Ureter (tissue), 1 donor: Measurements from ENCODE around the gene FOXJ3. TPM values are rescaled to one million over a fixed set of nuclear protein-coding genes. Genes with fewer than 3 reads are reported as not detected.

Experiments
- DNase-seq: peaks from one replicate; pipeline ENCODE4 v3.0.0-alpha.2; 2020; ENCODE audit warnings: low spot score
- total RNA-seq: library from RNA; stranded (reverse); gene quantifications from one replicate; pipeline ENCODE4 v1.2.4, GENCODE V29; 2023
- donor health status: DM: yes; HTN: yes; CAD: no.

The FOXJ3 gene
- total RNA-seq, 1 donor from 2014 or later, result 71.0 TPM

- DNase-seq, result no peak
Measured at GRCh38 chr1:42167611-42168390, 167.2 kb downstream of the FOXJ3 start.

- peak; percentile 85 for DNase-seq
Measured at GRCh38 chr1:42165511-42166210, 169.4 kb downstream of the FOXJ3 start.

GRCh38 chr1:42164551-42165420, 170.2 kb downstream of the FOXJ3 start, which contains the start of gene GUCA2A:
Gene GUCA2A, minus strand, starts transcription at chr1:42164745. Its CDS starts 33 bp downstream, at chr1:42164712.
- DNase-seq, result no peak

- DNase-seq, result no peak
Measured at GRCh38 chr1:42163536-42164503, 171.2 kb downstream of the FOXJ3 start.

- no peak for DNase-seq
Measured at GRCh38 chr1:42163114-42163513, 171.9 kb downstream of the FOXJ3 start.

- no peak for DNase-seq
Measured at GRCh38 chr1:42162181-42162580, 172.9 kb downstream of the FOXJ3 start.

GRCh38 chr1:42158189-42158588, 176.8 kb downstream of the FOXJ3 start:
- DNase-seq, result no peak

GRCh38 chr1:42157667-42158066, 177.4 kb downstream of the FOXJ3 start:
- DNase-seq, result no peak

GRCh38 chr1:42155362-42155761, 179.7 kb downstream of the FOXJ3 start:
- DNase-seq, result no peak

GRCh38 chr1:42154685-42155084, 180.3 kb downstream of the FOXJ3 start:
- DNase-seq, result no peak

- DNase-seq, result no peak
Measured at GRCh38 chr1:42153624-42154023, 181.4 kb downstream of the FOXJ3 start.

GRCh38 chr1:42152907-42153600, 182.0 kb downstream of the FOXJ3 start, which contains the start of gene GUCA2B:
Gene GUCA2B, plus strand, starts transcription at chr1:42153410. Its CDS starts 41 bp downstream, at chr1:42153451.
- no peak for DNase-seq

- no peak for DNase-seq
Measured at GRCh38 chr1:42152119-42152518, 182.9 kb downstream of the FOXJ3 start.

GRCh38 chr1:42150651-42151050, 184.4 kb downstream of the FOXJ3 start:
- no peak for DNase-seq

- no peak for DNase-seq
Measured at GRCh38 chr1:42148166-42148565, 186.9 kb downstream of the FOXJ3 start.

GRCh38 chr1:42146626-42147320, 188.3 kb downstream of the FOXJ3 start:
- DNase-seq, result peak; percentile 85

GRCh38 chr1:42145764-42146625, 189.0 kb downstream of the FOXJ3 start:
- no peak for DNase-seq

- peak; percentile 29 for DNase-seq
Measured at GRCh38 chr1:42145389-42145716, 189.7 kb downstream of the FOXJ3 start.
